HepG2 (cell line): ENCODE measurements around the gene RAD51C. TPM values are rescaled to one million over a fixed set of nuclear protein-coding genes. Genes with fewer than 3 reads are reported as not detected.

ENCODE experiments used
- CBX2 ChIP-seq, 2 experiments: fragments of 200-600 bp in 1 of 2; sonication (generic); formaldehyde crosslinking in 1 of 2; IDR thresholded peaks; 2 replicates each; pipeline versions ENCODE4 v1.7.0 to v1.8.1; 2018 to 2022; ENCODE audit warnings: low read depth in 2 of 2, low read length in 1 of 2, mild to moderate bottlenecking in 1 of 2, missing genetic modification reagents in 1 of 2
- CERS6 ChIP-seq: sonication (generic); formaldehyde crosslinking; IDR thresholded peaks from 2 replicates; pipeline ENCODE4 v1.5.0; 2020; ENCODE audit warnings: missing genetic modification reagents
- IKZF1 ChIP-seq: fragments of 450-650 bp; IDR thresholded peaks from 2 replicates; pipeline ENCODE4 v1.7.1; 2016
- KAT2B ChIP-seq: fragments of 150-350 bp; IDR thresholded peaks from 2 replicates; pipeline ENCODE4 v1.6.1; 2014; ENCODE audit warnings: low read depth, low read length, borderline replicate concordance
- NBN ChIP-seq: fragments of 450-650 bp; conservative IDR thresholded peaks from 2 replicates; pipeline ENCODE4 v1.6.1; 2017
- SSRP1 ChIP-seq: IDR thresholded peaks from 2 replicates; pipeline ENCODE4 v1.6.1; 2016; ENCODE audit warnings: control low read depth
- USF2 ChIP-seq, 2 experiments: sonication (generic) in 1 of 2; formaldehyde crosslinking in 1 of 2; IDR thresholded peaks; 2 replicates each; pipeline versions ENCODE4 v1.5.1 to v1.6.1; 2011 to 2020; ENCODE audit warnings: borderline replicate concordance in 1 of 2, low read depth in 1 of 2, low read length in 1 of 2, mild to moderate bottlenecking in 1 of 2, missing genetic modification reagents in 1 of 2, moderate library complexity in 1 of 2
- ZBTB42 ChIP-seq: sonication (generic); formaldehyde crosslinking; IDR thresholded peaks from 2 replicates; pipeline ENCODE4 v1.5.0; 2020; ENCODE audit warnings: mild to moderate bottlenecking, missing genetic modification reagents
- ZGPAT ChIP-seq: IDR thresholded peaks from 2 replicates; pipeline ENCODE4 v1.6.1; 2016; ENCODE audit warnings: mild to moderate bottlenecking
- ZNF33A ChIP-seq: sonication (generic); formaldehyde crosslinking; IDR thresholded peaks from 2 replicates; pipeline ENCODE4 v1.5.1; 2020; ENCODE audit warnings: missing genetic modification reagents, mild to moderate bottlenecking, moderate library complexity, borderline replicate concordance
- ZNF484 ChIP-seq: sonication (generic); formaldehyde crosslinking; IDR thresholded peaks from 2 replicates; pipeline ENCODE4 v1.5.1; 2020; ENCODE audit warnings: mild to moderate bottlenecking, low read depth, missing genetic modification reagents, borderline replicate concordance
- ZNF605 ChIP-seq: sonication (generic); formaldehyde crosslinking; IDR thresholded peaks from 2 replicates; pipeline ENCODE4 v1.8.0; 2022; ENCODE audit warnings: mild to moderate bottlenecking, missing genetic modification reagents
- ZNF782 ChIP-seq: sonication (generic); formaldehyde crosslinking; IDR thresholded peaks from 2 replicates; pipeline ENCODE4 v1.4.0; 2020; ENCODE audit warnings: missing genetic modification reagents, mild to moderate bottlenecking, borderline replicate concordance
- ZSCAN21 ChIP-seq: sonication (generic); formaldehyde crosslinking; IDR thresholded peaks from 2 replicates; pipeline ENCODE4 v1.8.0; 2022; ENCODE audit warnings: mild to moderate bottlenecking, missing genetic modification reagents, moderate library complexity, borderline replicate concordance
- polyA plus RNA-seq, 8 experiments: library from polyadenylated mRNA; depleted of rRNA in 3 of 8; stranded (reverse) in 7 of 8; unstranded in 1 of 8; fragments of >200 nt; fragmentation: Illumina TruSeq in 4 of 8; extraction: Trizol in 4 of 8; gene quantifications; 2 replicates each; pipeline versions ENCODE4 v1.2.1 to v1.2.3, GENCODE V29; 2011 to 2016; ENCODE audit warnings: low read depth in 4 of 8, missing spikeins in 1 of 8, mixed read lengths in 1 of 8; ENCODE audit not compliant: insufficient read depth in 1 of 8
- total RNA-seq, 5 experiments: library from RNA; depleted of rRNA; stranded (reverse); fragments of >200 nt; fragmentation: Illumina TruSeq; extraction: Trizol; gene quantifications; 2 replicates each; pipeline ENCODE4 v1.2.3, GENCODE V29; 2016; ENCODE audit warnings: low read depth in 1 of 5
- TF ChIP-seq, protein P1 (sequence below): sonication (generic); formaldehyde crosslinking; IDR thresholded peaks from 2 replicates; pipeline ENCODE4 v1.4.0; 2020; ENCODE audit warnings: mild to moderate bottlenecking, missing genetic modification reagents
- TF ChIP-seq, protein P2 (sequence below): sonication (generic); formaldehyde crosslinking; IDR thresholded peaks from 2 replicates; pipeline ENCODE4 v1.8.0; 2022; ENCODE audit warnings: mild to moderate bottlenecking, missing genetic modification reagents

The RAD51C gene
- total and polyA plus RNA-seq, 2 of the 13 experiments (the other 11 are each of a cell fraction or from before 2014, with no cell fraction given), result 38.5 to 106 TPM

DNA sequence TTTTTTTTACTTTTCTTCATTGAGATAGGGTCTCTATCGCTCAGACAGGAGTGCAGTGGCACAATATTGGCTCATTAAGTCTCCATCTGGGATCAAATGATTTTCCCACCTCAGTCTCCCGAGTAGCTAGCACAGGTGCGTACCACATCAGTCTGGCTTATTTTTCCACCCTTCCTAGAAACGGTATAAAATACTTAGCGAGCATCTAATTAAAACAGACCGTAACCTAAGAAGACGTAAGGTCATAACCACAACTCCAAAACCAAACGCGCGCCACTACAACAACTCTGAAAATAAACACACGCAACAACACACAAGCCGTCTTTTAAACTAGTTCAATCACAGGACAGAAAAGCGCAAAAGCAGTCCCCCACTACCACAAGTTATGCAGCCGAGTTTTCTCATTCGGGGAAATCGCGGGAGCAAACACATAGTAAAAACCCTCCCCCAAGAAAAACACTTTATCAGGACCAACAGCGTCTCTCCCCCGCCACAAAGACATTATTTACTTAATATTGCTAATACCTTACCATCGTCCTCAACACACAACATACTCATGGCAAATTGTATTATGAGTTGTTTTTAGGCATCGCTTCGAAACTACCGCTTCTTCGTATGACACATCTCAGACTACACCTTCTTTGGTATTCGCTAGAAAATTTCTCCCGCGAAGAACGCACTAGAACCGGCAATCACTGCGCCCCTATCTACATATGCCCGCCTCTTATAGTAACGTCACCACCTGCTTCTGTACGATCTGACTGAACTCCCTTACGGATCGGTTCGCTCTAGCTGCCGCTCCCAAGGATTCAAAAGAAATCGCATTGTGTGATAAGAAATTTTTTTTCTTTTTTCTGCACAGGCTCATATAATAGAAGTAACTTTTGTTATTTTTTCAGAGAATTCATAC lies 33.3 kb upstream of the RAD51C start (continued):
- TF ChIP-seq, protein P1, sequence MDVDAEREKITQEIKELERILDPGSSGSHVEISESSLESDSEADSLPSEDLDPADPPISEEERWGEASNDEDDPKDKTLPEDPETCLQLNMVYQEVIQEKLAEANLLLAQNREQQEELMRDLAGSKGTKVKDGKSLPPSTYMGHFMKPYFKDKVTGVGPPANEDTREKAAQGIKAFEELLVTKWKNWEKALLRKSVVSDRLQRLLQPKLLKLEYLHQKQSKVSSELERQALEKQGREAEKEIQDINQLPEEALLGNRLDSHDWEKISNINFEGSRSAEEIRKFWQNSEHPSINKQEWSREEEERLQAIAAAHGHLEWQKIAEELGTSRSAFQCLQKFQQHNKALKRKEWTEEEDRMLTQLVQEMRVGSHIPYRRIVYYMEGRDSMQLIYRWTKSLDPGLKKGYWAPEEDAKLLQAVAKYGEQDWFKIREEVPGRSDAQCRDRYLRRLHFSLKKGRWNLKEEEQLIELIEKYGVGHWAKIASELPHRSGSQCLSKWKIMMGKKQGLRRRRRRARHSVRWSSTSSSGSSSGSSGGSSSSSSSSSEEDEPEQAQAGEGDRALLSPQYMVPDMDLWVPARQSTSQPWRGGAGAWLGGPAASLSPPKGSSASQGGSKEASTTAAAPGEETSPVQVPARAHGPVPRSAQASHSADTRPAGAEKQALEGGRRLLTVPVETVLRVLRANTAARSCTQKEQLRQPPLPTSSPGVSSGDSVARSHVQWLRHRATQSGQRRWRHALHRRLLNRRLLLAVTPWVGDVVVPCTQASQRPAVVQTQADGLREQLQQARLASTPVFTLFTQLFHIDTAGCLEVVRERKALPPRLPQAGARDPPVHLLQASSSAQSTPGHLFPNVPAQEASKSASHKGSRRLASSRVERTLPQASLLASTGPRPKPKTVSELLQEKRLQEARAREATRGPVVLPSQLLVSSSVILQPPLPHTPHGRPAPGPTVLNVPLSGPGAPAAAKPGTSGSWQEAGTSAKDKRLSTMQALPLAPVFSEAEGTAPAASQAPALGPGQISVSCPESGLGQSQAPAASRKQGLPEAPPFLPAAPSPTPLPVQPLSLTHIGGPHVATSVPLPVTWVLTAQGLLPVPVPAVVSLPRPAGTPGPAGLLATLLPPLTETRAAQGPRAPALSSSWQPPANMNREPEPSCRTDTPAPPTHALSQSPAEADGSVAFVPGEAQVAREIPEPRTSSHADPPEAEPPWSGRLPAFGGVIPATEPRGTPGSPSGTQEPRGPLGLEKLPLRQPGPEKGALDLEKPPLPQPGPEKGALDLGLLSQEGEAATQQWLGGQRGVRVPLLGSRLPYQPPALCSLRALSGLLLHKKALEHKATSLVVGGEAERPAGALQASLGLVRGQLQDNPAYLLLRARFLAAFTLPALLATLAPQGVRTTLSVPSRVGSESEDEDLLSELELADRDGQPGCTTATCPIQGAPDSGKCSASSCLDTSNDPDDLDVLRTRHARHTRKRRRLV (CRISPR knock-in tag), result peak; percentile 100
- TF ChIP-seq CBX2 (IDR thresholded peaks at IDR 0.05; ENCODE audit: low read depth, low read length) (no peak), CBX2 (CRISPR knock-in tag; IDR thresholded peaks at IDR 0.05; ENCODE audit: low read depth) (peak; percentile 22; the same call in 1 of the 2 replicates), USF2 (IDR thresholded peaks at IDR 0.05; ENCODE audit: low read depth, low read length) (no peak), USF2 (CRISPR knock-in tag; IDR thresholded peaks at IDR 0.05; ENCODE audit: borderline replicate concordance) (peak; percentile 23; the same call in 1 of the 2 replicates), NBN (no peak), ZGPAT (peak; percentile 95), ZBTB42 (CRISPR knock-in tag) (no peak), CERS6 (no peak), ZNF605 (CRISPR knock-in tag) (peak; percentile 69), KAT2B (no peak), IKZF1 (no peak), ZNF484 (CRISPR knock-in tag) (no peak), ZNF33A (CRISPR knock-in tag) (peak; percentile 77; the same call in 1 of the 2 replicates), ZNF782 (no peak), SSRP1 (CRISPR knock-in tag) (no peak; the same call in 1 of the 2 replicates), ZSCAN21 (CRISPR knock-in tag) (peak; percentile 86)
- TF ChIP-seq, protein P2, sequence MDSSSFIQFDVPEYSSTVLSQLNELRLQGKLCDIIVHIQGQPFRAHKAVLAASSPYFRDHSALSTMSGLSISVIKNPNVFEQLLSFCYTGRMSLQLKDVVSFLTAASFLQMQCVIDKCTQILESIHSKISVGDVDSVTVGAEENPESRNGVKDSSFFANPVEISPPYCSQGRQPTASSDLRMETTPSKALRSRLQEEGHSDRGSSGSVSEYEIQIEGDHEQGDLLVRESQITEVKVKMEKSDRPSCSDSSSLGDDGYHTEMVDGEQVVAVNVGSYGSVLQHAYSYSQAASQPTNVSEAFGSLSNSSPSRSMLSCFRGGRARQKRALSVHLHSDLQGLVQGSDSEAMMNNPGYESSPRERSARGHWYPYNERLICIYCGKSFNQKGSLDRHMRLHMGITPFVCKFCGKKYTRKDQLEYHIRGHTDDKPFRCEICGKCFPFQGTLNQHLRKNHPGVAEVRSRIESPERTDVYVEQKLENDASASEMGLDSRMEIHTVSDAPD (CRISPR knock-in tag), result no peak
